Left colon (tissue), 2 donors: ENCODE measurements around the gene FAM227B. TPM values are rescaled to one million over a fixed set of nuclear protein-coding genes. Genes with fewer than 3 reads are reported as not detected.
A peak's percentile ranks its signal among the peaks of the same experiment; 100 is the strongest.
"Not testable (repeated sequence)": the region's sequence is repeated elsewhere in the genome, so short reads cannot be mapped to it uniquely, and the experiment has no call there.

Source experiments
- ATAC-seq: fragments of 200-7000 bp; cut with Tn5 transposase; one replicate; pipeline ENCODE4 v1.9.1; 2020; ENCODE audit warnings: mild to moderate bottlenecking, moderate library complexity
- DNase-seq, 2 donors: peaks; one replicate each; pipeline ENCODE4 v3.0.0-alpha.2; 2020
- intact Hi-C, 2 donors: fragments of 100-400 bp; cut with DNase I in 1 of 2; cut with micrococcal nuclease in 1 of 2; formaldehyde crosslinking; loops; one replicate each; pipeline versions ENCODE4 v1.11.2 to v1.14.0; 2022; cut with DNase I, micrococcal nuclease
- long read RNA-seq: library from polyadenylated mRNA; unstranded; transcript quantifications from one replicate; pipeline ENCODE4 v2.0.0, GENCODE V29; 2021
- total RNA-seq, 2 donors: library from RNA; stranded (reverse); fragmentation: NEBNext Ultra II Directional; extraction: Animal tissue kit (Norgen Biotek cat#: 25700); gene quantifications; one replicate each; pipeline ENCODE4 v1.2.1, GENCODE V29; 2021
- donor health status: DM: no; HTN: no; CAD: no.
- donor health status: DM: yes; HTN: yes; CAD: no.

Gene FAM227B, protein sequence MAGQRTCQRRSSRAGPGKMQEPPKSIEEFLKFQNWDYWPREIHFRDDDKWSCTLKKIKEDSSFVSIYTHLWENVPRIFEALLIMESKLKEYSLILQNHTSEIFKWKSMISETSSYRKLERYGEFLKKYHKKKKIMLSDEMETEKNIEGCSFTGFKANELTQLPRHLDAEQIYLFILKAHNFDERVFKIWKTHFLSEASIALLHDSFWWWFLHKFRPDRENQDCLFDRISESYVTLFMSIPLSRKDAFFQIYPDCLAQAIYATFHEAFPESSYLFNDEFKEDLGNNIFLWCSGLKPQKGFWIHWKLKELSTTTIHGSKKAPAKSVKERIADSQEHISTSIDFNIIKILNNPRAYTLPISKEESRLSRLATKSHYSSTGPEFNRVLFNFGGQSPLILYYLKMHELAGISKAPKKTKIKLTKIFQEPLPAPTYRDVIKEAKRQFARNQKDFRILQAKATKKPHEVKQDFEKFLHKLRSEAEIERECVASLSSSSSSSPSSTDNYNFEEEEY
- total RNA-seq = 1 to 10 TPM; 1.2 to 3.3 TPM
- long read RNA-seq, partial matches to known transcripts = 0 of 4 reads
- long read RNA-seq, other reads (novel, unspliced or antisense) = 4 of 4 reads

GRCh38 chr15:49620658-49621368, at the start of gene FAM227B, which contains the start of gene DTWD1:
Gene FAM227B, minus strand, starts transcription at chr15:49620818. Its CDS starts 5,647 bp downstream, at chr15:49615171.
Gene DTWD1, plus strand, starts transcription at chr15:49621048. Its CDS starts 4,120 bp downstream, at chr15:49625168.
- peak; percentile 97 for ATAC-seq
- peak; percentile 97 to 98 for DNase-seq
- intact Hi-C loops = loop anchor here in 1 of 2 donors (10.0 kb wide), 1 partner anchor 196 kb away; the partner anchor contains the start of gene FGF7

- intact Hi-C loops = no loop called here
- ATAC-seq (no peak), DNase-seq (no peak)
Observed at GRCh38 chr15:49669288-49669687, 48.7 kb upstream of the FAM227B start.

GRCh38 chr15:49666486-49666885, 45.9 kb upstream of the FAM227B start:
- intact Hi-C loops, ATAC-seq, DNase-seq: not testable (repeated sequence)

DNA sequence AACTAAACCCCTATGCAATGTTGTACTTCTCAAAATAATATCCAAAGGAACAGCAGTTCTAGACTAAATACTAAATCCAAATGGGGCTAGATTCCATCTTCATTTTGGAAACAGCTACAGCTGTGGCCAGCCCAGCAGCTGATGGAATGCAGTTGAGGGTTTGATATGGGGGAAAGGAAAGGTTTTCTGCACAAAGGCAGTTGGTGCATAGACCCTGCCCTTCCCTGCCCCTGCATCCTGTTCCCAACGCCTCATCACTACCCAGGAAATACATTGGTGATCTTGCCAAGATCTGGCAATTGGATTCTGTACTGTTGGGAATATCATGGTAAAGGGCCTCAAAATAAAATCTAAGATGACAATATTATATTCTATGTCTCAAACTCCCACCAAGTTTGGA, 44.1 kb upstream of the FAM227B start:
- no peak for DNase-seq
- ATAC-seq = no peak
- intact Hi-C loops = no loop called here

DNA sequence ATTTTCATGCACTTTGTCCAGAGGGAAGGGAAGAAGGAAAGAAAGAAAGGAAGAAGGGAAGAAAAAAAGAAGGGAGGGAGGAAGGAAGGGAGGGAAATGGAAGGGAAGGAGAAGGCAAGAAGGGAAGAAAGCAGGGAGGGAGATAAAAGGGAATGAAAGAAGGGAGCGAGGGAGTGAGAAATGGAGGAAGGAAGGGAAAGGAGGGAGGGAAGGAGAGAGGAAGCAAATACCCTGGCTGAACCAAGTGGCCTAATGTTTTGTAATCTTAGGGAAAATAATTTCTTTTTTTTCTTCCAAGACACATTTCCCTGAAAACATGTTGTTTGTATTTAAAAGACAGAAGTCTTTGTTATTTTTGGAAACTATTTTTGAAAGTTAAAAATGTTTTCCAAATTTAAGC, 36.1 kb upstream of the FAM227B start:
- DNase-seq (no peak), ATAC-seq (no peak)
- intact Hi-C loops = no loop called here

GRCh38 chr15:49652922-49653321, 32.3 kb upstream of the FAM227B start:
- intact Hi-C loops = no loop called here
- ATAC-seq = no peak

GRCh38 chr15:49650676-49651075, 30.1 kb upstream of the FAM227B start:
- no peak for DNase-seq
- no peak for ATAC-seq
- intact Hi-C loops = no loop called here

More at GRCh38 chr15:49652922-49653321, 32.3 kb upstream of the FAM227B start:
- no peak for DNase-seq

GRCh38 chr15:49649987-49650386, 29.4 kb upstream of the FAM227B start:
- ATAC-seq (no peak), DNase-seq (no peak)
- intact Hi-C loops = no loop called here

GRCh38 chr15:49646891-49647290, 26.3 kb upstream of the FAM227B start:
- ATAC-seq (no peak), DNase-seq (no peak)
- intact Hi-C loops = no loop called here

DNA sequence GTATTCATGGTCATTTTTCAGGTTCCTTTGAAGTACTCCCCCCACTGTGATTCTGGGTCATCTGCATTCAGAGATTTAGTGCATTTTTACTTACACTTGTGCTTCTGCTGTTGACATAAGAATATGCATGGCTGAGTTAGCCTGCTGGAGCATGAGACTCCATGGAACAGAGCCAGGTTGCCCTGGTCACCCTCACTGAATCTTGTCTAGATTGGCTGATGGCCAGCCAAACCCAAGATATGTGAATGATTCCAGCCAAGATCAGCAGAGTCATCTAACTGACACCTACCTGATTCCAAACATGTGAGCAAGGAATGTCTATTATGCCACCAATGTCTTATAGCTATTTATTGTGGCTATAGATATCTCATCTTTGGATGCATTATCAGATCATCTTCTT, 25.3 kb upstream of the FAM227B start:
- ATAC-seq (peak; percentile 24), DNase-seq (peak in 1 of 2 donors; percentile 21)
- intact Hi-C loops = no loop called here

DNA sequence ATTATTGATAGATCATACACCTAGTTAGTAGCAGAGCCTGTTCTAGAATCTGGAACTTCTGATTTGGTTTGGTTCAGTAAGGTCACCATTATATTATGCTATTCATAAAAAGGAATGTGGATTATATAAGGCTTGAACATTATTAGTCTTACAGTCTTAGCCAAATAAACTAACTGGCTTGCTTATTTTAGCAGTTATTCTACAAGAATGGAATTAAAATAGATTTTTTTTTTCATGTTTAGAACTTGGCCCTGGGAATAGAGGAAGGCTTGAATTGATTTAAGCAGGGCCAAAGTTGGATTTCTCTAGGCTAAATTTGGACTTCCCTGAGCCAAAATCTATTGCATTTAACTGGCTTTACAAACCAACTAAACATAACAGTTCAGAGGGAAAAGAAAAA, 24.7 kb upstream of the FAM227B start:
- intact Hi-C loops = no loop called here

GRCh38 chr15:49644364-49644794, 23.8 kb upstream of the FAM227B start:
- no peak for ATAC-seq
- no peak for DNase-seq

More for the DNA sequence above, 24.7 kb upstream of the FAM227B start:
- ATAC-seq = no peak
- DNase-seq = no peak

GRCh38 chr15:49637857-49638256, 17.2 kb upstream of the FAM227B start:
- intact Hi-C loops = no loop called here
- ATAC-seq (no peak), DNase-seq (no peak)

More at GRCh38 chr15:49644364-49644794, 23.8 kb upstream of the FAM227B start:
- intact Hi-C loops = no loop called here

- ATAC-seq (no peak), DNase-seq (no peak)
- intact Hi-C loops = loop anchor here in 1 of 2 donors (10.0 kb wide), 1 partner anchor 204 kb away; the partner anchor contains the start of gene FGF7
Observed at GRCh38 chr15:49628379-49628778, 7.8 kb upstream of the FAM227B start.

DNA sequence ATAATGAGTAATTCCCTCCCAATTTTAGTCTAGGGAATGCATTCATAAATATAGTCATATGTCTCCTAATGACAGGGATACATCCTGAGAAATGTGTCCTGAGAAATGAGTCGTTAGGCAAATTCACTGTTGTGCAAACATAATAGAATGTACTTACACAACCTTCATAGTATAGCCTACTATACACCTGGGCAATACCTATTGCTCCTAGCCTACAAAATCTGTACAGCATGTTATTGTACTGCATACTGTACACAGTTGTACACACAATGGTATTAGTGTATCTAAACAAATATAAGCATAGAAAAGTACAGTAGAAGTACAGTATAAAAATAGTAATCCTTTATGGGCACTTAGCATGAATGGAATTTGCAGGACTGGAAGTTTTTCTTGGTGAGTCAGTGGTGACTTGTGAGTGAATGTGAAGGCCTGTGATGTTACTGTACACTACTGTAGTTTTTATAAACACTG, 6.8 kb upstream of the FAM227B start:
- intact Hi-C loops = loop anchor here in 1 of 2 donors (10.0 kb wide), 1 partner anchor 203 kb away; the partner anchor contains the start of gene FGF7
- DNase-seq = no peak
- no peak for ATAC-seq

- DNase-seq (no peak), ATAC-seq (no peak)
- intact Hi-C loops = loop anchor here in 1 of 2 donors (10.0 kb wide), 1 partner anchor 201 kb away; the partner anchor contains the start of gene FGF7
Observed at GRCh38 chr15:49625460-49626036, 4.9 kb upstream of the FAM227B start.

GRCh38 chr15:49624056-49624455, 3.4 kb upstream of the FAM227B start:
- ATAC-seq (no peak), DNase-seq (no peak)
- intact Hi-C loops = loop anchor here in 1 of 2 donors (10.0 kb wide), 1 partner anchor 199 kb away; the partner anchor contains the start of gene FGF7

GRCh38 chr15:49622561-49622960, 1.9 kb upstream of the FAM227B start:
- intact Hi-C loops = loop anchor here in 1 of 2 donors (10.0 kb wide), 1 partner anchor 198 kb away; the partner anchor contains the start of gene FGF7
- ATAC-seq (no peak), DNase-seq (no peak)
